Activated naive CD8-positive, alpha-beta T cell treated with anti-CD3 and anti-CD28 coated beads, Interleukin-2, amount 10 ng/mL, durations not matched to agents 7 days and 5 days (primary cell): Measurements from ENCODE around the gene BEND6. TPM values are rescaled to one million over a fixed set of nuclear protein-coding genes. Genes with fewer than 3 reads are reported as not detected.

Experiments
- ATAC-seq: fragments of 150-1000 bp; cut with Tn5 transposase; one replicate; pipeline ENCODE4 v1.10.0; 2021; ENCODE audit warnings: low read depth, moderate library complexity
- POLR2A ChIA-PET: fragments of 350-600 bp; sonication (Branson Sonifier 250); formaldehyde crosslinking; loops from one replicate; lab custom pipeline; 2021; ENCODE audit warnings: antibody characterized with exemption; lab: Charles Lee
- DNase-seq: peaks from one replicate; pipeline ENCODE4 v3.0.0; 2021
- H3K27ac Mint-ChIP-seq: one replicate; pipeline ENCODE4 v1.8.0; 2022; ENCODE audit warnings: mild to moderate bottlenecking, mixed read lengths
- H3K27me3 Mint-ChIP-seq: one replicate; pipeline ENCODE4 v1.8.0; 2022; ENCODE audit warnings: mild to moderate bottlenecking, moderate library complexity, mixed read lengths
- H3K36me3 Mint-ChIP-seq: one replicate; pipeline ENCODE4 v1.8.0; 2021; ENCODE audit warnings: mild to moderate bottlenecking, mixed read lengths
- H3K4me1 Mint-ChIP-seq: one replicate; pipeline ENCODE4 v1.8.0; 2021; ENCODE audit warnings: mixed read lengths
- H3K4me3 Mint-ChIP-seq: one replicate; pipeline ENCODE4 v1.8.0; 2022; ENCODE audit warnings: mild to moderate bottlenecking, moderate library complexity, mixed read lengths
- H3K9me3 Mint-ChIP-seq: one replicate; pipeline ENCODE4 v1.8.0; 2021; ENCODE audit warnings: mixed read lengths
- total RNA-seq, 2 experiments: library from RNA; stranded (reverse); gene quantifications; one replicate each; pipeline ENCODE4 v1.2.3, GENCODE V29; 2021

The BEND6 gene
- total RNA-seq = not detected

- H3K27ac Mint-ChIP-seq = peak within 1 kb of the TSS; percentile 70
- peaks cover 87% of the 10 kb centered on the region for H3K27me3 Mint-ChIP-seq
- no peaks in the 10 kb centered on the region for H3K9me3 Mint-ChIP-seq
- POLR2A ChIA-PET = no interaction called here
- peak within 1 kb of the TSS; percentile 91 for H3K4me3 Mint-ChIP-seq
- H3K4me1 Mint-ChIP-seq = peaks cover 19% of the 10 kb centered on the region
- ATAC-seq (peak; percentile 43), DNase-seq (peak; percentile 56)
- H3K36me3 Mint-ChIP-seq = no peaks in the 10 kb centered on the region
Observed at GRCh38 chr6:56954403-56955170, at the start of gene BEND6. Gene BEND6, plus strand, starts transcription at chr6:56955107. Its CDS starts 26,704 bp downstream, at chr6:56981811.

DNA sequence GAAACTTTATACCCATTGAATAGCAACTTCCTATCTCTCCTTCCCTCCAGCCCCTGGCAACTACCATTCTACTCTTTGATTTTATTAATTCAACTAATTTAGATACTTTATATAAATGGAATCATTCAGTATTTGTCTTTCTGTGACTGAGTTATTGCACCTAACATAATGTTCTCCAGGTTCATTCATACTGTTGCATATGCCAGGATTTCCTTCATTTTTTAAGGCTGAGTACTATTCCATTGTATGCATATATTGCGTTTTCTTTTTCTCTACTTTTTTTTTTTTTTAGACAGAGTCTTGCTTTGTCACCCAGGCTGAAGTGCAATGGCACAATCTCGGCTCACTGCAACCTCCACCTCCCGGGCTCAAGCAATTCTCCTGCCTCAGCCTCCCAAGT is 49.5 kb upstream of the BEND6 start:
- DNase-seq = no peak
- Mint-ChIP-seq H3K27ac (no peak overlapping the region), H3K9me3 (no peaks in the 10 kb centered on the region), H3K27me3 (peaks cover 24% of the 10 kb centered on the region), H3K4me3 (no peak overlapping the region), H3K36me3 (no peaks in the 10 kb centered on the region), H3K4me1 (no peaks in the 10 kb centered on the region)
- POLR2A ChIA-PET = no interaction called here
- ATAC-seq = no peak

DNA sequence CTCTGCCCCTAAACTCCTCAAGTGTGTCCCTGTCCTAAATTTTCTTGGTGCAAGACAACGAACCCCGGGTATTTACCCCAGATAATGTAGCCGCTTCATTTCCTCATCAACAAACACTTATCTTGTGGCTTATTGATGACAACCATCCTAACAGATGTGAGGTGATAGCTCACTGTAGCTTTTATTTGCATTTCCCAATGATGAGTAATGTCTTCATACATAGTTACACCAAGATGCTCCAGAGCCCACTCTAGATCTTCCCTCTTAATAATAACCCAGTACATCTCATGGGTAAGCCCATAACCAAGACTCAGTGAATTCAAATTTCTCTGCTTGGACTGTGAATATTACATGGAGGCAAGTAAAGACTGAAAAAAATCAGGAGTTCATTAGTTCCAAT is 48.2 kb upstream of the BEND6 start:
- DNase-seq (no peak), ATAC-seq (no peak)
- no peaks in the 10 kb centered on the region for H3K4me1 Mint-ChIP-seq

GRCh38 chr6:56909115-56909907 is 45.6 kb upstream of the BEND6 start:
- no peaks in the 10 kb centered on the region for H3K4me1 Mint-ChIP-seq

More for the DNA sequence above, 48.2 kb upstream of the BEND6 start:
- Mint-ChIP-seq H3K27me3 (peaks cover 20% of the 10 kb centered on the region), H3K36me3 (no peaks in the 10 kb centered on the region), H3K9me3 (no peaks in the 10 kb centered on the region), H3K4me3 (no peak overlapping the region), H3K27ac (no peak overlapping the region)
- POLR2A ChIA-PET = no interaction called here

GRCh38 chr6:56911847-56912246 is 43.1 kb upstream of the BEND6 start:
- H3K9me3 Mint-ChIP-seq = no peaks in the 10 kb centered on the region
- H3K4me3 Mint-ChIP-seq = no peak overlapping the region
- H3K27ac Mint-ChIP-seq = no peak overlapping the region
- DNase-seq (no peak), ATAC-seq (no peak)
- H3K27me3 Mint-ChIP-seq = peaks cover 5% of the 10 kb centered on the region
- H3K4me1 Mint-ChIP-seq = no peaks in the 10 kb centered on the region
- H3K36me3 Mint-ChIP-seq = no peaks in the 10 kb centered on the region
- POLR2A ChIA-PET = no interaction called here

More at GRCh38 chr6:56909115-56909907, 45.6 kb upstream of the BEND6 start:
- no peaks in the 10 kb centered on the region for H3K9me3 Mint-ChIP-seq
- DNase-seq (no peak), ATAC-seq (no peak)
- POLR2A ChIA-PET = no interaction called here
- H3K36me3 Mint-ChIP-seq = no peaks in the 10 kb centered on the region
- H3K27me3 Mint-ChIP-seq = peaks cover 11% of the 10 kb centered on the region
- H3K27ac Mint-ChIP-seq = no peak overlapping the region
- no peak overlapping the region for H3K4me3 Mint-ChIP-seq

GRCh38 chr6:56913285-56914074 is 41.4 kb upstream of the BEND6 start:
- DNase-seq (no peak), ATAC-seq (no peak)
- Mint-ChIP-seq H3K27me3 (peaks cover 6% of the 10 kb centered on the region), H3K36me3 (no peaks in the 10 kb centered on the region), H3K4me3 (no peak overlapping the region), H3K27ac (no peak overlapping the region), H3K4me1 (no peaks in the 10 kb centered on the region), H3K9me3 (no peaks in the 10 kb centered on the region)
- POLR2A ChIA-PET = interaction anchor here (0.5 kb wide), 1 partner anchor 182 kb away, joined by 4 read pairs; no protein-coding TSS in a partner anchor

- ATAC-seq (no peak), DNase-seq (no peak)
- Mint-ChIP-seq H3K27ac (no peak overlapping the region), H3K27me3 (peaks cover 6% of the 10 kb centered on the region), H3K4me1 (no peaks in the 10 kb centered on the region), H3K4me3 (no peak overlapping the region), H3K9me3 (no peaks in the 10 kb centered on the region), H3K36me3 (no peaks in the 10 kb centered on the region)
- POLR2A ChIA-PET = no interaction called here
Observed at GRCh38 chr6:56914798-56915658, 39.9 kb upstream of the BEND6 start.

GRCh38 chr6:56915832-56916231 is 39.1 kb upstream of the BEND6 start:
- no peaks in the 10 kb centered on the region for H3K36me3 Mint-ChIP-seq
- H3K9me3 Mint-ChIP-seq = no peaks in the 10 kb centered on the region
- H3K27me3 Mint-ChIP-seq = peaks cover 9% of the 10 kb centered on the region

GRCh38 chr6:56916849-56917551 is 37.9 kb upstream of the BEND6 start:
- peaks cover 10% of the 10 kb centered on the region for H3K27me3 Mint-ChIP-seq
- no peak overlapping the region for H3K4me3 Mint-ChIP-seq
- DNase-seq = no peak
- POLR2A ChIA-PET = no interaction called here
- no peak for ATAC-seq
- no peaks in the 10 kb centered on the region for H3K9me3 Mint-ChIP-seq
- no peaks in the 10 kb centered on the region for H3K36me3 Mint-ChIP-seq
- no peak overlapping the region for H3K27ac Mint-ChIP-seq
- no peaks in the 10 kb centered on the region for H3K4me1 Mint-ChIP-seq

More at GRCh38 chr6:56915832-56916231, 39.1 kb upstream of the BEND6 start:
- DNase-seq (no peak), ATAC-seq (no peak)
- Mint-ChIP-seq H3K4me3 (no peak overlapping the region), H3K4me1 (no peaks in the 10 kb centered on the region), H3K27ac (no peak overlapping the region)
- POLR2A ChIA-PET = no interaction called here

DNA sequence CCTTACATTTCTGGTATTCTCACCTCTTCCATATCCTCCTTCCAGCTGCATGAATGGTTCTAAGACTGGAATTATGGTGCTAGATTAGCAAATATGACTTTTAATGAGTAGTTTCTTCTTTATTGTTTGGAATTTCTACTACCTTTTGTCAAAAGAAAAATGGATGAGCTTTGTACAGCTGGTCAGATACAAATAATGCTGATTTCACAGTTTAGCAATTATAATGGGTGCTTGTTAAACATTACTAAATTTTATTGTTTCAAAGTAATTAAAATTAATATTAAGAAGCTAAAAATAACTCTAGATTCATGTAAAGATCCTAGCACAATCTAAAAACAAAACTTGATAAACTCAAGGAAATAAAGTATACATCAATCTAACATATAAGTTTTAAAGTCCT is 32.3 kb upstream of the BEND6 start:
- Mint-ChIP-seq H3K27me3 (peaks cover 18% of the 10 kb centered on the region), H3K9me3 (no peaks in the 10 kb centered on the region), H3K36me3 (no peaks in the 10 kb centered on the region), H3K27ac (no peak overlapping the region), H3K4me1 (no peaks in the 10 kb centered on the region), H3K4me3 (no peak overlapping the region)
- DNase-seq = no peak
- POLR2A ChIA-PET = no interaction called here
- no peak for ATAC-seq

- no peak overlapping the region for H3K4me3 Mint-ChIP-seq
- peaks cover 25% of the 10 kb centered on the region for H3K27me3 Mint-ChIP-seq
- no peak for ATAC-seq
- H3K27ac Mint-ChIP-seq = no peak overlapping the region
- no peak for DNase-seq
- H3K36me3 Mint-ChIP-seq = no peaks in the 10 kb centered on the region
- no peaks in the 10 kb centered on the region for H3K4me1 Mint-ChIP-seq
- no peaks in the 10 kb centered on the region for H3K9me3 Mint-ChIP-seq
- POLR2A ChIA-PET = no interaction called here
Observed at GRCh38 chr6:56923565-56923964, 31.3 kb upstream of the BEND6 start.
